Trophoblast cell (in vitro differentiated cells and primary cell): Measurements from ENCODE around the gene TSC2.
"Not testable (repeated sequence)": the region's sequence is repeated elsewhere in the genome, so short reads cannot be mapped to it uniquely, and the experiment has no call there.

Source experiments
- DNase-seq, 2 donors: peaks; one replicate each; pipeline ENCODE4 v3.0.0-alpha.2; 2016
- H2AFZ ChIP-seq: 2 replicates; pipeline ENCODE4 v1.6.1; 2013; ENCODE audit warnings: low read length, moderate library complexity, mild to moderate bottlenecking; ENCODE audit not compliant: insufficient read depth, poor library complexity
- H2AK5ac ChIP-seq: 2 replicates; pipeline ENCODE4 v1.6.1; 2013; ENCODE audit warnings: mild to moderate bottlenecking, low read length
- H2BK120ac ChIP-seq: 2 replicates; pipeline ENCODE4 v1.6.1; 2013; ENCODE audit warnings: low read length, mild to moderate bottlenecking, moderate library complexity; ENCODE audit not compliant: insufficient read depth, poor library complexity
- H2BK12ac ChIP-seq: 2 replicates; pipeline ENCODE4 v1.6.1; 2013; ENCODE audit warnings: mild to moderate bottlenecking, low read length, moderate library complexity
- H2BK5ac ChIP-seq: 2 replicates; pipeline ENCODE4 v1.6.1; 2013; ENCODE audit warnings: low read length, low read depth, moderate library complexity, mild to moderate bottlenecking; ENCODE audit not compliant: poor library complexity
- H3K14ac ChIP-seq: 2 replicates; pipeline ENCODE4 v1.6.1; 2013; ENCODE audit warnings: mild to moderate bottlenecking, low read length
- H3K18ac ChIP-seq: 2 replicates; pipeline ENCODE4 v1.6.1; 2013; ENCODE audit warnings: mild to moderate bottlenecking, low read length
- H3K23ac ChIP-seq: 2 replicates; pipeline ENCODE4 v1.6.1; 2013; ENCODE audit warnings: low read length
- H3K27ac ChIP-seq: 2 replicates; pipeline ENCODE4 v1.5.1; 2013; ENCODE audit warnings: low read depth, mild to moderate bottlenecking, inconsistent platforms, low read length, moderate library complexity
- H3K27me3 ChIP-seq: 2 replicates; pipeline ENCODE4 v1.6.1; 2013; ENCODE audit warnings: inconsistent platforms, mild to moderate bottlenecking, low read length, moderate library complexity; ENCODE audit not compliant: insufficient read depth
- H3K36me3 ChIP-seq, 2 experiments: 1 replicate in 1 of 2; 2 replicates in 1 of 2; pipeline ENCODE4 v1.6.1; 2013; ENCODE audit warnings: low read length in 2 of 2, mild to moderate bottlenecking in 2 of 2, moderate library complexity in 1 of 2; ENCODE audit not compliant: insufficient read depth in 2 of 2, control insufficient read depth in 1 of 2
- H3K4ac ChIP-seq: 2 replicates; pipeline ENCODE4 v1.6.1; 2013; ENCODE audit warnings: low read depth, mild to moderate bottlenecking, low read length, moderate library complexity
- H3K4me1 ChIP-seq, 2 experiments: 1 replicate in 1 of 2; 2 replicates in 1 of 2; pipeline ENCODE4 v1.6.1; 2013; ENCODE audit warnings: low read length in 2 of 2, mild to moderate bottlenecking in 2 of 2, moderate library complexity in 1 of 2; ENCODE audit not compliant: insufficient read depth in 2 of 2, control insufficient read depth in 1 of 2
- H3K4me2 ChIP-seq: 2 replicates; pipeline ENCODE4 v1.6.1; 2013; ENCODE audit warnings: inconsistent platforms, mild to moderate bottlenecking, low read length, moderate library complexity
- H3K4me3 ChIP-seq: 2 replicates; pipeline ENCODE4 v1.5.1; 2013; ENCODE audit warnings: mild to moderate bottlenecking, low read depth, low read length, inconsistent platforms
- H3K79me1 ChIP-seq: one replicate; pipeline ENCODE4 v1.6.1; 2013; ENCODE audit warnings: low read length
- H3K79me2 ChIP-seq: 2 replicates; pipeline ENCODE4 v1.6.1; 2013; ENCODE audit warnings: low read length, mild to moderate bottlenecking; ENCODE audit not compliant: control insufficient read depth, insufficient read depth, poor library complexity
- H3K9ac ChIP-seq: 2 replicates; pipeline ENCODE4 v1.6.1; 2013; ENCODE audit warnings: mild to moderate bottlenecking, low read length
- H3K9me3 ChIP-seq: 2 replicates; pipeline ENCODE4 v1.6.1; 2013; ENCODE audit warnings: low read depth, mild to moderate bottlenecking, control low read depth, inconsistent platforms, low read length; ENCODE audit not compliant: insufficient read depth
- H4K12ac ChIP-seq: 2 replicates; pipeline ENCODE4 v1.6.1; 2013; ENCODE audit warnings: low read depth, mild to moderate bottlenecking, low read length, moderate library complexity
- H4K8ac ChIP-seq: 2 replicates; pipeline ENCODE4 v1.6.1; 2013; ENCODE audit warnings: low read depth, mild to moderate bottlenecking, low read length, moderate library complexity
- H4K91ac ChIP-seq: one replicate; pipeline ENCODE4 v1.6.1; 2013; ENCODE audit warnings: low read depth, mild to moderate bottlenecking, low read length, moderate library complexity
- WGBS: extraction: QIAGEN DNeasy Blood & Tissue Kit; methylation state at CpG from one replicate; pipeline ENCODE4 v1.1.7; 2013; ENCODE audit warnings: missing lambda C conversion rate; ENCODE audit not compliant: insufficient read length, insufficient coverage; ENCODE audit errors: extremely low coverage; 5-methylcytosine and 5-hydroxymethylcytosine counted together

TSC2 gene

DNA sequence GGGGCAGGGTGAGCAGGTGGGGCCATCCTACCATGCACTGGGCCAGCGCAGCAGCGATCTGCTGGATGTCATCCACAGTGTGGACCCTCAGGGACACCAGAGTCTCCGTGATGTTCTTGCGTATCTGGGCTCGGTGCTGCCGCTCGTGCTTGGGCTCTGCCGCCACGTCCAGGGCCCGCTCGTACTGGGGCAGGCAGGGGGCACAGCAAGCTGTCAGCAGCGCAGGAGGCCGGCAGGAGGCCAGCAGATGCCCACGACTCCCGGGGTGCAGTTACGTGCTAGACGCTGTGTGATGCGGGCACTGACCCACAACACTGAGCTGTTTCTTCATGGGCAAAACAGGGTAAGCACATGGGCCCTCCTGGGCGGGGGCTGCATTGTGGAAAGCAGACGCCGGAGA is 57.5 kb downstream of the TSC2 start:
- H2BK120ac ChIP-seq, H4K8ac ChIP-seq, H3K27ac ChIP-seq, H3K4me2 ChIP-seq, H2BK12ac ChIP-seq, H3K4ac ChIP-seq, H3K9ac ChIP-seq, H3K79me2 ChIP-seq, H3K4me3 ChIP-seq, H4K91ac ChIP-seq, H3K23ac ChIP-seq, H4K12ac ChIP-seq, H3K9me3 ChIP-seq, H2BK5ac ChIP-seq, H3K4me1 ChIP-seq, H3K18ac ChIP-seq, H2AFZ ChIP-seq, H3K79me1 ChIP-seq, H3K27me3 ChIP-seq, DNase-seq, H2AK5ac ChIP-seq, H3K14ac ChIP-seq: not testable (repeated sequence)
- WGBS = no CpG with 5 or more reads among the region's 21 CpGs
- H3K36me3 ChIP-seq = peaks cover 51 to 53% of the 10 kb centered on the region in 2 experiments

DNA sequence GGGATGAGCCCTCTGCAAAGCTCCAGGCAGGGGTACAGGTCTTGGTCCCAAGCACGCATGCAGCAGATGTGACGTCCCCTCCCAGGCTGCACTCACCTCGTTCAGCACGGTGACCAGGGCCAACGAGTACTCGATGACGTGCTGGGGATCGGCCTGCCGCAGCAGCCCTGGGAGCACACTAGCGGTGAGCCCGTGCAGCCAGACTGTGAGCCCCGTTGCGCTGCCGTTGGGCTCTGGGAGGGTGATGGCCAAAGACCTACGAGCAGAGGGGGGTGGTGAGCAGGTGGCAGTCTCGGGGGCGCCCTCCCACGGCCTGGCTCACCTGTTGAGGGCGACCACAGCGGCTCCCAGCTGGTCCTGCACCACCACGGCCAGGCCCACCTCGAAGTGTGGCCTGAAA is 58.0 kb downstream of the TSC2 start:
- H2BK5ac ChIP-seq, H3K14ac ChIP-seq, H4K8ac ChIP-seq, H3K23ac ChIP-seq, H2AK5ac ChIP-seq, H3K27ac ChIP-seq, H3K4me2 ChIP-seq, H3K9ac ChIP-seq, H4K91ac ChIP-seq, H3K4ac ChIP-seq, H3K27me3 ChIP-seq, H3K79me2 ChIP-seq, H3K79me1 ChIP-seq, DNase-seq, H2BK12ac ChIP-seq, H2BK120ac ChIP-seq, H4K12ac ChIP-seq, H3K4me1 ChIP-seq, H3K9me3 ChIP-seq, H3K18ac ChIP-seq, H2AFZ ChIP-seq: not testable (repeated sequence)
- no CpG with 5 or more reads among the region's 22 CpGs for WGBS
- peak overlapping the region; percentile 43 for H3K4me3 ChIP-seq
- peaks cover 51 to 53% of the 10 kb centered on the region in 2 experiments for H3K36me3 ChIP-seq

DNA sequence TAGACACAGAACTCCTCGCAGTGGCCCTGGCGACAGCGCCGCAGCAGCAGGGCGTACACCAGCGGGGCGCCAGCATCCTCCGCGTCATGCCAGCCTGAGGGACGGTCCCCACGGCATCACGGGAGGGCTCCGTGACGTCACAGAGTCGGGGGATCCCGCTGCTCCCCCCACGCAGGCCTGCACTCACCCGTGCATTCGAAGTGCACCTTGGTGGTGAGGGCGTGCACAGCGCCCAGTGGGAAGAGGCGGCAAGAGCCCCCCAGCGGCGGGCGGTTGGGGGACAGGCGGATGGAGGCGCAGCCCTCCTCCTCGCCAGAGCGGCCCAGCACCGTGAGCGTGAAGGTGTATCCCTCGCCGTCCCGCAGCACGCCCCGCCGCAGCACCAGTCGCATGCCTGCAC is 58.4 kb downstream of the TSC2 start:
- not testable (repeated sequence) for H3K18ac ChIP-seq, H2BK12ac ChIP-seq, H3K79me1 ChIP-seq, H4K91ac ChIP-seq, H3K27ac ChIP-seq, H3K79me2 ChIP-seq, H2BK120ac ChIP-seq, H3K4me1 ChIP-seq, H3K9me3 ChIP-seq, H3K27me3 ChIP-seq, H3K23ac ChIP-seq, H2AK5ac ChIP-seq, H2BK5ac ChIP-seq, H3K4me2 ChIP-seq, H4K12ac ChIP-seq, H2AFZ ChIP-seq, H3K4ac ChIP-seq, H3K9ac ChIP-seq, H3K14ac ChIP-seq, H3K4me3 ChIP-seq, DNase-seq, H4K8ac ChIP-seq
- WGBS = no CpG with 5 or more reads among the region's 38 CpGs
- peaks cover 56 to 58% of the 10 kb centered on the region in 2 experiments for H3K36me3 ChIP-seq

DNA sequence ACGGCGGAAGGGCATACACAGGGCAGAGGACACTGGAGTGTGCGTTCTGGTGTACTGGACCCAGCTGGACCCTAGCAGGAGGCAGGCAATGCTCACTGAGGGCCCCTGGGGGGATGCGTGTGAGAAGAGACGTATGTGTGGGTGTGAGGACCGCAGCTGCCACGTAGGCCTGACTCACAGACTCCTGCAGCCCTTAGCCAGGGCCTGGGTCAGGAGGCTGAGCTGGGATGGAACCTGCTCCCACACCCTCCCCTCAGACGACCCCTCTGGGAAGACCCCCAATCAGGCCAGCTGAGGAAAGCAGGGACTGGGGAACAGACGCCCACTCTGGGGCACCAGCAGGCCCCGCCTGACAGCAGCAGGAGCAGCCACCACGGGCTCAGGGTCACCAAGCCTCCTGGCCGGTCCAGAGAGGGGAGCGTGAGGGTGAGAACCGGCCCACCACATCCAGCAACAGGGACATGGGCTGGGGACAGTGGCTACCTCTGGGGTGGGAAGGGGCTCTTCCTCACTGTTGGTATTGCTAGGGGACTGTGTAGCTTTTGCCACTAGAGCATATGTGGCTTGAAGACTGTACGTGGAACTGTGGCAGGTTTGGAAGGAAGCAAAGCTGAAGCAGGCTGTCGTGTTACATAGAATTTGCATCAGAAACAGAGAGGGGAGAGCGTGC is 59.5 kb downstream of the TSC2 start:
- not testable (repeated sequence) for H3K27ac ChIP-seq, H2AK5ac ChIP-seq, DNase-seq, H3K18ac ChIP-seq, H2BK120ac ChIP-seq, H3K4me1 ChIP-seq, H3K23ac ChIP-seq, H4K8ac ChIP-seq, H3K27me3 ChIP-seq, H4K12ac ChIP-seq, H3K9me3 ChIP-seq, H3K14ac ChIP-seq, H2BK12ac ChIP-seq, H3K4me2 ChIP-seq, H2BK5ac ChIP-seq, H3K79me1 ChIP-seq, H3K9ac ChIP-seq, H3K4me3 ChIP-seq, H4K91ac ChIP-seq, H3K79me2 ChIP-seq, H2AFZ ChIP-seq, H3K4ac ChIP-seq
- no CpG with 5 or more reads among the region's 17 CpGs for WGBS
- peaks cover 60 to 65% of the 10 kb centered on the region in 2 experiments for H3K36me3 ChIP-seq
